ENCODE results near the gene CBFA2T2. TPM values are rescaled to one million over a fixed set of nuclear protein-coding genes. Genes with fewer than 3 reads are reported as not detected.
"Not testable (repeated sequence)": the region's sequence is repeated elsewhere in the genome, so short reads cannot be mapped to it uniquely, and the experiment has no call there.

CBFA2T2 gene
- total and polyA plus RNA-seq, 2 experiments from 2014 or later = 29.2 to 33.1 TPM

- H2AFZ ChIP-seq = no peak overlapping the region
- no peaks in the 10 kb centered on the region for H3K79me2 ChIP-seq
- H3K4me2 ChIP-seq = no peak overlapping the region
- H3K27ac ChIP-seq = no peak overlapping the region
- H3K9me3 ChIP-seq (ENCODE audit: low read depth) = no peaks in the 10 kb centered on the region
- H3K27me3 ChIP-seq = no peaks in the 10 kb centered on the region
- no peaks in the 10 kb centered on the region for H3K4me1 ChIP-seq (ENCODE audit: insufficient read depth)
- no peaks in the 10 kb centered on the region for H3K9me2 ChIP-seq (replicated peaks; ENCODE audit: insufficient read depth)
- no peak for TF ChIP-seq EZH2phosphoT487 (IDR thresholded peaks at IDR 0.05; ENCODE audit: low read depth, severe bottlenecking, unreplicated experiment)
- TF ChIP-seq, protein P1, sequence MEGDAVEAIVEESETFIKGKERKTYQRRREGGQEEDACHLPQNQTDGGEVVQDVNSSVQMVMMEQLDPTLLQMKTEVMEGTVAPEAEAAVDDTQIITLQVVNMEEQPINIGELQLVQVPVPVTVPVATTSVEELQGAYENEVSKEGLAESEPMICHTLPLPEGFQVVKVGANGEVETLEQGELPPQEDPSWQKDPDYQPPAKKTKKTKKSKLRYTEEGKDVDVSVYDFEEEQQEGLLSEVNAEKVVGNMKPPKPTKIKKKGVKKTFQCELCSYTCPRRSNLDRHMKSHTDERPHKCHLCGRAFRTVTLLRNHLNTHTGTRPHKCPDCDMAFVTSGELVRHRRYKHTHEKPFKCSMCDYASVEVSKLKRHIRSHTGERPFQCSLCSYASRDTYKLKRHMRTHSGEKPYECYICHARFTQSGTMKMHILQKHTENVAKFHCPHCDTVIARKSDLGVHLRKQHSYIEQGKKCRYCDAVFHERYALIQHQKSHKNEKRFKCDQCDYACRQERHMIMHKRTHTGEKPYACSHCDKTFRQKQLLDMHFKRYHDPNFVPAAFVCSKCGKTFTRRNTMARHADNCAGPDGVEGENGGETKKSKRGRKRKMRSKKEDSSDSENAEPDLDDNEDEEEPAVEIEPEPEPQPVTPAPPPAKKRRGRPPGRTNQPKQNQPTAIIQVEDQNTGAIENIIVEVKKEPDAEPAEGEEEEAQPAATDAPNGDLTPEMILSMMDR (IDR thresholded peaks at IDR 0.05; ENCODE audit: poor library complexity) = no peak
- TF ChIP-seq EZH2 (IDR thresholded peaks at IDR 0.05; ENCODE audit: borderline replicate concordance) = no peak
- no peak for DNase-seq (ENCODE audit: low spot score)
- no peak overlapping the region for H3K4me3 ChIP-seq
- 71% methylated on average over 6 of the region's 6 CpGs for WGBS (ENCODE audit: low lambda C conversion rate, missing lambda C conversion rate)
- H3K36me3 ChIP-seq (replicated peaks; ENCODE audit: insufficient read depth, low read depth) = no peaks in the 10 kb centered on the region
- H4K20me1 ChIP-seq (ENCODE audit: insufficient read depth, poor library complexity, severe bottlenecking) = no peaks in the 10 kb centered on the region
These were observed 7.3 kb upstream of the CBFA2T2 start for GRCh38 chr20:33482581-33482980.

DNA sequence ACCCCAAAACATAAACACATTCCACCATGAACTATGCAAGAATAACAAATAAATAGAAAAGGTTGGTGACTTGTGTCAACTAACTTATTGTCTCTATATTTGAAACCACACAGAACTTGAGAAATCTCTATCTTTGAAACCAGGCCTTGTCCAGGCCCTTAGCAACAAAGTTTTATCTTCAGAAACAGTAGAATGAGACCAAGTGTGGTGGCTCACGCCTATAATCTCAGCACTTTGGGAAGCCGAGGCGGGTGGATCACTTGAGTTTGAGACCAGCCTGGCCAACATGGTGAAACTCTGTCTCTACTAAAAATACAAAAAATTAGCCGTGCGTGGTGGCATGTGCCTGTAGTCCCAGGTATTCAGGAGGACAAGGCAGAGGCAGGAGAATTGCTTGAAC is 6.7 kb upstream of the CBFA2T2 start:
- WGBS (ENCODE audit: low lambda C conversion rate, missing lambda C conversion rate) = 94% methylated on average over 5 of the region's 5 CpGs
- H3K27ac ChIP-seq; H3K36me3 ChIP-seq (replicated peaks; ENCODE audit: insufficient read depth, low read depth); H3K9me3 ChIP-seq (ENCODE audit: low read depth); H3K4me3 ChIP-seq; H3K4me2 ChIP-seq; H3K9me2 ChIP-seq (replicated peaks; ENCODE audit: insufficient read depth); H3K27me3 ChIP-seq; H2AFZ ChIP-seq; H4K20me1 ChIP-seq (ENCODE audit: insufficient read depth, poor library complexity, severe bottlenecking); H3K79me2 ChIP-seq; DNase-seq (ENCODE audit: low spot score); H3K4me1 ChIP-seq (ENCODE audit: insufficient read depth): not testable (repeated sequence)

DNA sequence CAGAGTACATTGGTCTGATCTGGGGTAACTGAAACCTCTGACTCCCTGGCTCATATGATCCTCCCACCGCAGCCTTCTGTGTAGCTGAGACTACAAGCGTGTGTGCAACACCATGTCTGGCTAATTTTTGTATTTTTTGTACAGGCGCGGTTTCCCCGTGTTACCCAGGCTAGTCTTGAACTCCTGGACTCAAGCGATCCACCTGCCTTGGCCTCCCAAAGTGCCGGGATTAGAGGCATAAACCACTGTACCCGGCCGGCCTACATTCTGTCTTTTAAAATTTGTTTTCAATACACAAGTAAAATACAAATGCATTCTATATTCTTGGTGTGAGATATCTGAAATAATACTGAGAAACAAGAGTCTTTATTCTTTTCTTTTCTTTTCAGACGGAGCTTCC is 1.7 kb upstream of the CBFA2T2 start:
- H3K27ac ChIP-seq = no peak overlapping the region
- TF ChIP-seq, protein P1 (IDR thresholded peaks at IDR 0.05; ENCODE audit: poor library complexity) = no peak
- TF ChIP-seq EZH2phosphoT487 (IDR thresholded peaks at IDR 0.05; ENCODE audit: low read depth, severe bottlenecking, unreplicated experiment) = no peak
- no peak for TF ChIP-seq EZH2 (IDR thresholded peaks at IDR 0.05; ENCODE audit: borderline replicate concordance)
- WGBS (ENCODE audit: low lambda C conversion rate, missing lambda C conversion rate) = 97% methylated on average over 10 of the region's 10 CpGs

DNA sequence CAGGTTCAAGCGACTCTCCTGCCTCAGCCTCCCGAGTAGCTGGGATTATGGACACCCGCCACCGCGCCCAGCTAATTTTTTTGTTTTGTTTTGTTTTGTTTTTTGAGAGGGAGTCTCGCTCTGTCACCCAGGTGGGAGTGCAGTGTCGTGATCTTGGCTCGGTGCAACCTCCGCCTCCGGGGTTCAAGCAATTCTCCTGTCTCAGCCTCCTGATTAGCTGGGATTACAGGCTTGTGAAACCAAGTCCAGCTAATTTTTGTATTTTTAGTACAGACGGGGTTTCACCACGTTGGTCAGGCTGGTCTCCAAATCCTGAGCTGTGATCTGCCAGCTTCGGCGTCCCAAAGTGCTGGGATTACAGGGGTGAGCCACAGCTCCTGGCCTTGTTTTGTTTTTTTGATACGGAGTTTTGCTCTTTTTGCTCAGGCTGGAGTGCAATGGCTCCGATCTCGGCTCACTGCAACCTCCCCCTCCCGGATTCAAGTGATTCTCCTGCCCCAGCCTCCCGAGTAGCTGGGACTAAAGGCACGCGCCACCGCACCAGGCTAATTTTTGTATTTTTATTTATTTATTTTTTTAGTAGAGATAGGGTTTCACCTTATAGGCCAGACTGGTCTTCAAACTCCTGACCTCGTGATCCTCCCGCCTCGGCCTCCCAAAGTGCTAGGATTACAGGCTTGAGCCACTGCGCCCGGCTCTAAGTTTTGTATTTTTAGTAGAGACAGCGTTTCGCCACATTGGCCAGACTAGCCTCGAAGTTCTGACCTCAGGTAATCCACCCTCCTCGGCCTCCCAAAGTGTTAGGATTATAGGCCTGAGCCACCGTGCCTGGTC is 1.0 kb upstream of the CBFA2T2 start:
- not testable (repeated sequence) for H3K9me2 ChIP-seq (replicated peaks; ENCODE audit: insufficient read depth); DNase-seq (ENCODE audit: low spot score); H3K27me3 ChIP-seq; H3K9me3 ChIP-seq (ENCODE audit: low read depth); H3K36me3 ChIP-seq (replicated peaks; ENCODE audit: insufficient read depth, low read depth)
- Histone ChIP-seq H3K79me2 (peaks cover 37% of the 10 kb centered on the region), H3K4me1 (ENCODE audit: insufficient read depth) (peaks cover 13% of the 10 kb centered on the region), H3K4me2 (peak overlapping the region; percentile 76), H2AFZ (peak overlapping the region; percentile 80), H4K20me1 (ENCODE audit: insufficient read depth, poor library complexity, severe bottlenecking) (peaks cover 27% of the 10 kb centered on the region), H3K4me3 (peak overlapping the region; percentile 3), H3K27ac (peak overlapping the region; percentile 91)
- WGBS (ENCODE audit: low lambda C conversion rate, missing lambda C conversion rate) = 95% methylated on average over 32 of the region's 32 CpGs

More for the DNA sequence above, 1.7 kb upstream of the CBFA2T2 start:
- no peak for DNase-seq (ENCODE audit: low spot score)
- Histone ChIP-seq H3K9me3 (ENCODE audit: low read depth) (no peaks in the 10 kb centered on the region), H3K4me3 (no peak overlapping the region), H3K9me2 (replicated peaks; ENCODE audit: insufficient read depth) (no peaks in the 10 kb centered on the region), H3K27me3 (no peaks in the 10 kb centered on the region), H3K36me3 (replicated peaks; ENCODE audit: insufficient read depth, low read depth) (no peaks in the 10 kb centered on the region), H4K20me1 (ENCODE audit: insufficient read depth, poor library complexity, severe bottlenecking) (peaks cover 23% of the 10 kb centered on the region), H3K4me2 (no peak overlapping the region), H3K79me2 (peaks cover 30% of the 10 kb centered on the region), H3K4me1 (ENCODE audit: insufficient read depth) (peaks cover 13% of the 10 kb centered on the region), H2AFZ (no peak overlapping the region)

Data from hepatocyte (in vitro differentiated cells).